Heart left ventricle (tissue), 16 donors: ENCODE measurements around the gene USO1. TPM values are rescaled to one million over a fixed set of nuclear protein-coding genes. Genes with fewer than 3 reads are reported as not detected.

Experiments used
- ATAC-seq, 4 donors: fragments of 200-7000 bp; cut with Tn5 transposase; one replicate each; pipeline ENCODE4 v1.9.1; 2020 to 2022; ENCODE audit warnings: moderate library complexity in 4 of 4, mild to moderate bottlenecking in 3 of 4, moderate number of reproducible peaks in 1 of 4
- DNase-seq, 5 donors: peaks; one replicate each; pipeline ENCODE4 v3.0.0-alpha.2; 2020
- H3K27ac ChIP-seq, 12 donors: fragments of 200-600 bp; sonication (generic) in 4 of 12; one replicate each; pipeline versions ENCODE4 v1.5.0 to v1.8.0; 2016 to 2022; ENCODE audit warnings: mild to moderate bottlenecking in 2 of 12
- H3K27me3 ChIP-seq, 9 donors: fragments of 200-600 bp; sonication (generic) in 2 of 9; one replicate each; pipeline versions ENCODE4 v1.5.1 to v1.8.0; 2016 to 2022; ENCODE audit warnings: mild to moderate bottlenecking in 3 of 9
- H3K36me3 ChIP-seq, 9 donors: fragments of 200-600 bp; sonication (generic) in 2 of 9; one replicate each; pipeline versions ENCODE4 v1.5.0 to v1.8.0; 2018 to 2022; ENCODE audit warnings: mild to moderate bottlenecking in 2 of 9
- H3K4me1 ChIP-seq, 12 donors: fragments of 200-600 bp; sonication (generic) in 4 of 12; one replicate each; pipeline versions ENCODE4 v1.5.0 to v1.8.0; 2016 to 2022; ENCODE audit warnings: mild to moderate bottlenecking in 3 of 12
- H3K4me3 ChIP-seq, 12 donors: fragments of 200-600 bp; sonication (generic) in 4 of 12; one replicate each; pipeline versions ENCODE4 v1.5.0 to v1.8.0; 2017 to 2022; ENCODE audit warnings: mild to moderate bottlenecking in 9 of 12, moderate library complexity in 4 of 12
- H3K9me3 ChIP-seq, 12 donors: fragments of 200-600 bp; sonication (generic) in 4 of 12; one replicate each; pipeline versions ENCODE4 v1.5.0 to v1.8.0; 2016 to 2022; ENCODE audit warnings: mild to moderate bottlenecking in 1 of 12
- CTCF ChIP-seq, 12 donors: fragments of 200-600 bp; sonication (generic) in 4 of 12; IDR thresholded peaks; one replicate each; pipeline versions ENCODE4 v1.5.0 to v1.8.0; 2018 to 2022; ENCODE audit warnings: antibody characterized with exemption in 12 of 12, mild to moderate bottlenecking in 5 of 12
- POLR2A ChIP-seq, 2 donors: fragments of 450-650 bp; IDR thresholded peaks; one replicate each; pipeline ENCODE4 v1.6.1; 2017; ENCODE audit warnings: antibody characterized with exemption in 2 of 2, mild to moderate bottlenecking in 2 of 2, moderate library complexity in 2 of 2
- WGBS, 4 donors: extraction: QIAGEN DNeasy Blood & Tissue Kit in 2 of 4; methylation state at CpG; one replicate each; pipeline versions ENCODE4 v1.1.5 to v1.1.7; 2013 to 2018; 5-methylcytosine and 5-hydroxymethylcytosine counted together
- intact Hi-C, 10 donors: fragments of 100-400 bp; cut with DNase I; formaldehyde crosslinking; loops; one replicate each; pipeline versions ENCODE4 v1.11.1 to v1.14.2; 2022
- polyA plus RNA-seq, 2 donors: library from polyadenylated mRNA; stranded (reverse); fragments of 200-250 nt; gene quantifications; one replicate each; pipeline ENCODE4 v1.2.3, GENCODE V29; 2013
- total RNA-seq, 9 donors: library from RNA; depleted of rRNA in 2 of 9; stranded (reverse); fragments of >200 nt in 2 of 9; fragmentation: NEBNext Ultra II Directional in 3 of 9; extraction: Animal tissue kit (Norgen Biotek cat#: 25700) in 3 of 9; gene quantifications; one replicate each; pipeline versions ENCODE4 v1.1.0 to v1.2.4, GENCODE V29; 2016 to 2023
- donor health status: ischemic (EF 13 %, LVEDD 7.1; RV severe dilation, severe dysfunction).
- donor health status: healthy with polysubstance abuse.
- donor health status: DM: no; HTN: yes; CAD: no.
- donor health status: DM: no; HTN: no; CAD: no.
- donor health status: ischemic (EF 25% LVEDD 6.9; RV normal size, moderate dysfunction).
- donor health status: ischemic (EF 25% LVEDD 5.7; RV mildly dilated, moderate dysfunction).
- donor health status: healthy.
- donor health status: DM: yes; HTN: yes; CAD: no.
- donor health status: ischemic (EF 35%, LVEDD 5.7; RV mildly dilated, moderate dysfunction).
- donor health status: nonischemic (EF 11% LVEDD 7.7; RV severe dilation, severe dysfunction).
- donor health status: DM: yes; HTN: yes; CAD: no.
- donor health status: PGD.
- donor health status: ischemic (EF 29% LVEDD 5.4; RV normal size, mild dysfunction).
- donor health status: nonischemic (EF 23%, LVEDD 6.1; RV moderate dilation, normal function).

The USO1 gene
- total and polyA plus RNA-seq, 11 donors, result 28.6 to 87.1 (median 77.0) TPM

- ATAC-seq, result no peak
- Histone ChIP-seq H3K4me3 (no peak overlapping the region), H3K9me3 (no peaks in the 10 kb centered on the region), H3K27me3 (no peaks in the 10 kb centered on the region), H3K4me1 (peaks cover 0 to 33% (median 22%) of the 10 kb centered on the region in 12 donors), H3K36me3 (peaks cover 0 to 7% (median 0%) of the 10 kb centered on the region in 9 donors), H3K27ac (no peak overlapping the region)
- intact Hi-C loops, result loop anchor here in 1 of 10 donors (5.0 kb wide), 1 partner anchor 41 kb away; no protein-coding TSS in a partner anchor
- DNase-seq, result no peak
- 92 to 95% (median 93%) methylated on average over 2 of the region's 2 CpGs for WGBS, 4 donors
- TF ChIP-seq CTCF (IDR thresholded peaks at IDR 0.05), result no peak
- TF ChIP-seq POLR2A (IDR thresholded peaks at IDR 0.05), result no peak
Measured at GRCh38 chr4:75718529-75718928, 5.8 kb upstream of the USO1 start.

- no peaks in the 10 kb centered on the region for H3K27me3 ChIP-seq
- intact Hi-C loops, result loop anchor here in 4 of 10 donors (5.0 to 10.0 kb wide), 4 partner anchors 50 to 70 kb away; partner anchors contain the start of gene G3BP2 (in 2 of the 4)
Measured at GRCh38 chr4:75722417-75722816, 2.0 kb upstream of the USO1 start.

GRCh38 chr4:75723163-75724065, 963 bp upstream of the USO1 start:
- peak in 1 of 4 donors; percentile 17 for ATAC-seq
- Histone ChIP-seq H3K27ac (peak overlapping the region in 11 of 12 donors; percentile 54 to 99 (median 97)), H3K27me3 (no peaks in the 10 kb centered on the region), H3K9me3 (no peaks in the 10 kb centered on the region), H3K4me3 (peak overlapping the region; percentile 28 to 99 (median 94)), H3K36me3 (peaks cover 0 to 4% (median 0%) of the 10 kb centered on the region in 9 donors), H3K4me1 (peaks cover 0 to 51% (median 31%) of the 10 kb centered on the region in 12 donors)
- no peak for DNase-seq
- intact Hi-C loops, result loop anchor here in 9 of 10 donors (1.0 to 10.0 kb wide), 6 partner anchors 50 to 71 kb away; partner anchors contain the start of gene G3BP2 (in 9 of the 9)
- TF ChIP-seq POLR2A (IDR thresholded peaks at IDR 0.05), result no peak
- no peak for TF ChIP-seq CTCF (IDR thresholded peaks at IDR 0.05)
- WGBS, 4 donors, result 0 to 2% (median 1%) methylated on average over 6 of the region's 6 CpGs

More at GRCh38 chr4:75722417-75722816, 2.0 kb upstream of the USO1 start:
- 28 to 39% (median 35%) methylated on average over 3 of the region's 3 CpGs for WGBS, 4 donors
- H3K27ac ChIP-seq, result peak overlapping the region in 10 of 12 donors; percentile 94 to 99 (median 97)
- H3K4me1 ChIP-seq, result peaks cover 0 to 43% (median 25%) of the 10 kb centered on the region in 12 donors
- TF ChIP-seq CTCF (IDR thresholded peaks at IDR 0.05) (no peak), POLR2A (IDR thresholded peaks at IDR 0.05) (no peak)
- H3K4me3 ChIP-seq, result peak overlapping the region in 6 of 12 donors; percentile 84 to 99 (median 94)
- DNase-seq (no peak), ATAC-seq (no peak)
- H3K9me3 ChIP-seq, result no peaks in the 10 kb centered on the region
- H3K36me3 ChIP-seq, result peaks cover 0 to 7% (median 0%) of the 10 kb centered on the region in 9 donors
